Measurements from ENCODE around the gene IYD. TPM values are rescaled to one million over a fixed set of nuclear protein-coding genes. Genes with fewer than 3 reads are reported as not detected.

The IYD gene
- total RNA-seq, 4 donors from 2014 or later = not detected

DNA sequence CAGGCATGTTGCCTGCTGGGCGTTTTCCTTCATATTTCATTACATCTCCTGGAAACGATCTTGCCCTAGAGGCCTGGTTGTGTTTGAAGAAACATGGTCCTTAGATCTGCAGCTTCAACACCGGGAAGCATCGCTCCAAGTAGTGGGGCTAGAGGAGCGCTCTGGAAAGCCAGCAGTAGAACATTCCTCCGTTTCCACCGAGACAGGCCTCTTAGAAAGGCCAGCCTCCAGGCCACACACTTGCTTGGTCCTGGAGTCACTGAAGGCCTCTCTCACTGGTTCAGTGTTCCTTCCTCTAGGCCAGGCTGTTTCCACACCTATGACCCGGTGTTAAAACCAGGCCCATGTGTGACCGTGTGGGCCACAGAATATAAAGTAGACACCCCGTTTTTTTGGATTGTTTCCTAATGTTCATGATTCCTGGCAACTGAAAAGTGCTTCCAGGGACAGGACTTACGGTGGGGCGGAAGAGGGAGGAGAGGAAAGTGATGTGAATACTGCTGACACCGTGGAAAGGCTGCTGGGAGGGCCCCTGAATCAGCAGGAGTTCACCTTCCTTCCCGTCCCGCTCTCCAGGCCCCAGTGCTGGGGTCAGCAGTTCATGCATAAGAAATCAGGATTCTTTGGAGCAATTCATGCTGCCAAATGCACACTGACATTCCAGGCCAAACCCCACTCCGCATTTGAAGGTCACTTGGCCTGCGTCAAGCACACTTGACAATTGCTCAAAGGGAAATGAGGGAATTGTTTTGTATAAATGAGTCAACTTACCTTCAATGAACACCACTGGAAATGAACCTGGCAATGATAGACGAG lies 83.8 kb downstream of the IYD start:
- Histone ChIP-seq H3K27ac (replicated peaks in 1 of 4) (peak overlapping the region; percentile 16 to 62 (median 30)), H3K4me1 (peaks cover 0 to 3% (median 2%) of the 10 kb centered on the region in 4 donors), H3K4me3 (no peak overlapping the region), H3K9me3 (no peaks in the 10 kb centered on the region), H3K27me3 (no peaks in the 10 kb centered on the region), H3K36me3 (no peaks in the 10 kb centered on the region)
- WGBS = 76% methylated on average over 18 of the region's 18 CpGs
- DNase-seq (ENCODE audit: extremely low spot score) = no peak
- intact Hi-C loops (cut with DNase I) = no loop called here
- TF ChIP-seq EP300 (IDR thresholded peaks at IDR 0.05) (no peak), POLR2AphosphoS5 (IDR thresholded peaks at IDR 0.05) (peak; percentile 26 to 66), POLR2A (IDR thresholded peaks at IDR 0.05; ENCODE audit: low read depth) (no peak)
- TF ChIP-seq, protein P1, sequence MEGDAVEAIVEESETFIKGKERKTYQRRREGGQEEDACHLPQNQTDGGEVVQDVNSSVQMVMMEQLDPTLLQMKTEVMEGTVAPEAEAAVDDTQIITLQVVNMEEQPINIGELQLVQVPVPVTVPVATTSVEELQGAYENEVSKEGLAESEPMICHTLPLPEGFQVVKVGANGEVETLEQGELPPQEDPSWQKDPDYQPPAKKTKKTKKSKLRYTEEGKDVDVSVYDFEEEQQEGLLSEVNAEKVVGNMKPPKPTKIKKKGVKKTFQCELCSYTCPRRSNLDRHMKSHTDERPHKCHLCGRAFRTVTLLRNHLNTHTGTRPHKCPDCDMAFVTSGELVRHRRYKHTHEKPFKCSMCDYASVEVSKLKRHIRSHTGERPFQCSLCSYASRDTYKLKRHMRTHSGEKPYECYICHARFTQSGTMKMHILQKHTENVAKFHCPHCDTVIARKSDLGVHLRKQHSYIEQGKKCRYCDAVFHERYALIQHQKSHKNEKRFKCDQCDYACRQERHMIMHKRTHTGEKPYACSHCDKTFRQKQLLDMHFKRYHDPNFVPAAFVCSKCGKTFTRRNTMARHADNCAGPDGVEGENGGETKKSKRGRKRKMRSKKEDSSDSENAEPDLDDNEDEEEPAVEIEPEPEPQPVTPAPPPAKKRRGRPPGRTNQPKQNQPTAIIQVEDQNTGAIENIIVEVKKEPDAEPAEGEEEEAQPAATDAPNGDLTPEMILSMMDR (IDR thresholded peaks at IDR 0.05) = no peak

DNA sequence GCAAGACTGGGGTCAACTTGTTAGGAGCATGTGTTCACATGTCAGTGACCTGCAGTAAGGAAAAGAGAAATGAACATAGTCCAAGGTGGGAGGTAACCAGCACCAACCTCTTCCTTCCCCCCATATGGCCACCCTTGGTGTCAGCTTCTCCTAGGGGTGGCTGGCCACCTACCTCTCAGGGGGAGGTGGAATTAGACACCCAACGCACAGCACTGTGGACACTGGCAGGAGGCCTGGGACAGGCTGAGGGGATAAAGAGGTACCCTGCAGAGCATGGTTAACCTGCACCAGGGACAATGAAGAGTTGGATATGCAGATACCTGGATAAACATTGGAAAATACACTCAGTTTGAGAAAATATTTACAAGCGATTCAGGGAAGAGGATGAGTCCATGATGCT lies 84.5 kb downstream of the IYD start:
- Histone ChIP-seq H3K27ac (replicated peaks in 1 of 4) (peak overlapping the region in 1 of 4 donors; percentile 37), H3K27me3 (no peaks in the 10 kb centered on the region), H3K36me3 (no peaks in the 10 kb centered on the region), H3K4me3 (no peak overlapping the region), H3K4me1 (peaks cover 0 to 3% (median 2%) of the 10 kb centered on the region in 4 donors), H3K9me3 (no peaks in the 10 kb centered on the region)
- no peak for DNase-seq (ENCODE audit: extremely low spot score)
- TF ChIP-seq, protein P1 (IDR thresholded peaks at IDR 0.05) = no peak
- no peak for TF ChIP-seq POLR2A (IDR thresholded peaks at IDR 0.05; ENCODE audit: low read depth)
- no peak for TF ChIP-seq POLR2AphosphoS5 (IDR thresholded peaks at IDR 0.05)
- no peak for TF ChIP-seq EP300 (IDR thresholded peaks at IDR 0.05)
- intact Hi-C loops (cut with DNase I) = no loop called here
- 88% methylated on average over 2 of the region's 2 CpGs for WGBS

Small RNA genes within 50 kb of the gene (small RNA-seq; reads per million reads assigned to genes)
- 0 to 0.17 (median 0) reads per million in 3 donors for gene RNU4-7P

Other genes starting within 250 kb of the IYD start
- gene PPP1R14C, start 226.0 kb upstream of the IYD start, total RNA-seq = under 1 TPM in 2 of 4 donors, not detected in 2; 0.26 to 0.40 TPM
- 10 to 100 TPM; 11.5 to 22.0 (median 13.2) TPM for gene PLEKHG1, start 230.9 kb downstream of the IYD start, total RNA-seq